ENCODE measurements around the gene HERPUD2. TPM values are rescaled to one million over a fixed set of nuclear protein-coding genes. Genes with fewer than 3 reads are reported as not detected.

Gene HERPUD2
- total and polyA plus RNA-seq, 11 donors, result 6.4 to 26.3 (median 16.5) TPM

DNA sequence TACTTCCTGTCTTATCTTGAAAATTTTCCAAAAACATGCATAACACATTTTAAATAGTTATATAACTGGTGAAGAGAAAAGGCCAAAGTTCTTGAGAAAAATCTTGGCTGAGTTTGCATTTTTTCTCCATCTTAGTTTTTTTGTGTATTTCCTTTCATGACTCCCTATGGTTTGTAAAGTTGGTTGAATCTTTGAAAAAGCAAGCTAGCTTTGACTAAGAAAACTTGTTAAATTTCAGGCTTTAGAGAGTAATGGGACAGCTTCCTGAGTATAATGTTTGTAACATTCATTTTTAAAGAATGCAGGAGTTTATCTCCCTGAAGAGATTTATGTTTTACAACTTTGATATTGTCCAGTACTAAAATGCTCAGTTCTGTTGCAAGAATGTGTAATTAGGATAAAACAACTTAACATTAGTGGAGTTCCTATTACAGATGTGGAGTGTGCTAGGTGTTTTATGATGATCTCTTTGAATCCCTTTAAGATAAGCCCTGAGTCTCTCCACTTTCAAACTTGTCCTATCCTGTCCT, 11.1 kb upstream of the HERPUD2 start:
- DNase-seq, result no peak
- H3K27me3 ChIP-seq, result no peaks in the 10 kb centered on the region
- H3K4me1 ChIP-seq, result peaks cover 0 to 10% (median 0%) of the 10 kb centered on the region in 12 donors
- TF ChIP-seq, protein P1, sequence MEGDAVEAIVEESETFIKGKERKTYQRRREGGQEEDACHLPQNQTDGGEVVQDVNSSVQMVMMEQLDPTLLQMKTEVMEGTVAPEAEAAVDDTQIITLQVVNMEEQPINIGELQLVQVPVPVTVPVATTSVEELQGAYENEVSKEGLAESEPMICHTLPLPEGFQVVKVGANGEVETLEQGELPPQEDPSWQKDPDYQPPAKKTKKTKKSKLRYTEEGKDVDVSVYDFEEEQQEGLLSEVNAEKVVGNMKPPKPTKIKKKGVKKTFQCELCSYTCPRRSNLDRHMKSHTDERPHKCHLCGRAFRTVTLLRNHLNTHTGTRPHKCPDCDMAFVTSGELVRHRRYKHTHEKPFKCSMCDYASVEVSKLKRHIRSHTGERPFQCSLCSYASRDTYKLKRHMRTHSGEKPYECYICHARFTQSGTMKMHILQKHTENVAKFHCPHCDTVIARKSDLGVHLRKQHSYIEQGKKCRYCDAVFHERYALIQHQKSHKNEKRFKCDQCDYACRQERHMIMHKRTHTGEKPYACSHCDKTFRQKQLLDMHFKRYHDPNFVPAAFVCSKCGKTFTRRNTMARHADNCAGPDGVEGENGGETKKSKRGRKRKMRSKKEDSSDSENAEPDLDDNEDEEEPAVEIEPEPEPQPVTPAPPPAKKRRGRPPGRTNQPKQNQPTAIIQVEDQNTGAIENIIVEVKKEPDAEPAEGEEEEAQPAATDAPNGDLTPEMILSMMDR (IDR thresholded peaks at IDR 0.05), result no peak
- no peak for TF ChIP-seq POLR2A (IDR thresholded peaks at IDR 0.05)
- intact Hi-C loops (cut with DNase I), result loop anchor here in 6 of 10 donors (5.0 to 10.0 kb wide), 7 partner anchors 96 to 599 kb away; partner anchors contain the start of gene SEPTIN7 (in 2 of the 6)
- no peak for ATAC-seq
- no peaks in the 10 kb centered on the region for H3K9me3 ChIP-seq
- no peaks in the 10 kb centered on the region for H3K36me3 ChIP-seq
- no peak overlapping the region for H3K4me3 ChIP-seq
- no peak overlapping the region for H3K27ac ChIP-seq

DNA sequence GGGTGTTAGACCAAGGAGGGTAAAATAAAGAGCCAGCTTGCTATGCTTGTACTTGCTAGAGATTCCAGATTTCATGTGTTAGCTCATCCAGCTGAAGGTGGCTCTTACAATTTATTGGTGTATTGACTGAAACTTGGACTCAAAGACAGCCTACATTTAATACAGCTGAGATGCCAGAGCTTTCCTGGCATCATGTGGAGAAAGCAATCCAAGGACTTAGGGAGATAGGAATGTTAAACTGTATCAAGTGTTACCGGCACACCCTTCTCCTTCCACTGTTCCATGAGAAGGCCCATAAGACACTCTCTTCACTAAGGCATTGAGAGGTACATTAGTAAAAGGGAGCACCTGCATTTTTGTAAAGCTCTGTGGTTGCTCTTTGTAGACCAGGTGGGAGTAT, 9.3 kb upstream of the HERPUD2 start:
- Histone ChIP-seq H3K36me3 (no peaks in the 10 kb centered on the region), H3K4me1 (peaks cover 0 to 2% (median 0%) of the 10 kb centered on the region in 12 donors), H3K27ac (no peak overlapping the region), H3K27me3 (no peaks in the 10 kb centered on the region), H3K9me3 (no peaks in the 10 kb centered on the region), H3K4me3 (no peak overlapping the region)
- intact Hi-C loops (cut with DNase I), result loop anchor here in 3 of 10 donors (10.0 kb wide), 3 partner anchors 271 to 601 kb away; no protein-coding TSS in a partner anchor
- 93 to 100% (median 99%) methylated on average over 1 of the region's 1 CpG for WGBS, 4 donors
- DNase-seq, result no peak
- no peak for TF ChIP-seq POLR2A (IDR thresholded peaks at IDR 0.05)
- TF ChIP-seq, protein P1 (IDR thresholded peaks at IDR 0.05), result no peak
- ATAC-seq, result no peak

DNA sequence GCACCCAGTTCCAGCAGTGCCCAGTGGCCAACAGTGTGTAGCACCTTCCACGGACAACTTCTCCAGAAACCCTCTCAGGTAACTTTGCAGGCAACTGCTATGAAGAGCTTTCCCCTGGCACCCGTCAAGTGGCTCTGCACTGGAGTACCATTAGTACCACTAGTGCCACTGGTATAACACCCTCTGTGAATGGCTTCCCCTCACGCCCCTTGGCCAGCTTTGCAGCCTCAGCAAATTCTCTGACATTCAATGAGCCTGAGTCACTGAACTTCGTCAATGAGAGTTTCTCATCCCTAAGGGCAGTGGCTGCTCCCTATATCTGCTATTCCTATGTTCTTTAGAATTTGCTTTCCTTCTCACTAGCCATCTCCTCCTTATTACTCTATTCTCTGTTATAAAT, 7.6 kb upstream of the HERPUD2 start:
- Histone ChIP-seq H3K9me3 (no peaks in the 10 kb centered on the region), H3K27ac (no peak overlapping the region), H3K4me1 (no peaks in the 10 kb centered on the region), H3K27me3 (no peaks in the 10 kb centered on the region), H3K36me3 (no peaks in the 10 kb centered on the region), H3K4me3 (no peak overlapping the region)
- no peak for DNase-seq
- no peak for TF ChIP-seq POLR2A (IDR thresholded peaks at IDR 0.05)
- TF ChIP-seq, protein P1 (IDR thresholded peaks at IDR 0.05), result no peak
- 88 to 95% (median 95%) methylated on average over 4 of the region's 4 CpGs for WGBS, 4 donors
- intact Hi-C loops (cut with DNase I), result loop anchor here in 3 of 10 donors (10.0 kb wide), 3 partner anchors 272 to 602 kb away; no protein-coding TSS in a partner anchor
- ATAC-seq, result no peak

DNA sequence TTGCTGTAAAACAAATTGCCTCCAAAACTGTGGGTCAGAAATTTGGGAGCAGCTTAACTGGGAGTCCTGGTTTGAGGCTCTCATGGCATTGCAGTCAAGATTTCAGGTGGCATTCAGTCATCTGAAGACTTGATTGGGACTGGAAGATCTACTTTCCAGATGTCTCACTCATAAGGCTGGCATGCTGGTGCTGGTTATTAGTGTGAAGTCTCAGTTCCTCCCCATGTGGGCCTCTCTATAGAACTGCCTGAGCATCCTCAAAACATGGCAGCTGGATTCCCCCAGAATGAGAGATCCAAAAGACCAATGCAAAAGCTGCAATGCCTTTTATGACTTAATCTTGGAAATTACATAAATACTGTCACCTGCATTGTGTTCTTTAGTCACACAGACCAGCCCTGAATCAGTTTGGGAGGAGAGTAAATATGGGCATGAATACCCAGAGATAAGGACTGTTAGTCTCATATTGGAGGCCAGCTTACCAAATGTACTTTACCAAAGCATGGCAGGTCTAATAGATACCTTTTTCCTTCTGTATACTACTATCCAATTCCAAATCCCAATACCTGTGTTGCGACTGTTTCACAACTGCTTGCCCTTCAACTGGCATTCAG, 6.5 kb upstream of the HERPUD2 start:
- ATAC-seq, result no peak

More for the DNA sequence above, 6.5 kb upstream of the HERPUD2 start:
- Histone ChIP-seq H3K27ac (no peak overlapping the region), H3K9me3 (no peaks in the 10 kb centered on the region), H3K27me3 (no peaks in the 10 kb centered on the region), H3K36me3 (no peaks in the 10 kb centered on the region), H3K4me3 (no peak overlapping the region), H3K4me1 (peaks cover 0 to 2% (median 0%) of the 10 kb centered on the region in 12 donors)
- no peak for TF ChIP-seq POLR2A (IDR thresholded peaks at IDR 0.05)
- TF ChIP-seq, protein P1 (IDR thresholded peaks at IDR 0.05), result no peak
- DNase-seq, result no peak
- intact Hi-C loops (cut with DNase I), result loop anchor here in 3 of 10 donors (10.0 kb wide), 3 partner anchors 273 to 603 kb away; no protein-coding TSS in a partner anchor
- 99 to 100% (median 100%) methylated on average over 1 of the region's 1 CpG for WGBS, 4 donors

Data from heart left ventricle (tissue), 16 donors.